H1 (cell line): ENCODE measurements around the gene POLE2. TPM values are rescaled to one million over a fixed set of nuclear protein-coding genes. Genes with fewer than 3 reads are reported as not detected.

Source experiments
- CTCF ChIA-PET: fragments of 300-600 bp; sonication (Branson Sonifier 250); formaldehyde crosslinking; loops from one replicate; lab custom pipeline; 2021; ENCODE audit not compliant: partially characterized antibody; lab: Charles Lee
- POLR2A ChIA-PET: fragments of 300-600 bp; sonication (Branson Sonifier 250); formaldehyde crosslinking; loops from one replicate; lab custom pipeline; 2021; ENCODE audit warnings: inconsistent platforms; ENCODE audit not compliant: partially characterized antibody; lab: Charles Lee
- DNase-seq, 2 experiments: peaks; one replicate each; pipeline versions ENCODE4 v3.0.0 to v3.0.0-alpha.2; 2010 to 2022; ENCODE audit warnings: low spot score in 2 of 2, low read depth in 1 of 2, mixed read lengths in 1 of 2
- FAIRE-seq: peaks from 2 replicates; lab custom pipeline; 2011; peaks lifted over from hg19 to GRCh38; lab: Jason Lieb, UNC
- H2AFZ ChIP-seq: 2 replicates; pipeline ENCODE4 v1.8.1; 2012; ENCODE audit warnings: low read length, inconsistent platforms
- H2AK5ac ChIP-seq: 2 replicates; pipeline ENCODE4 v1.6.1; 2013; ENCODE audit warnings: low read depth, low read length
- H2BK120ac ChIP-seq: replicated peaks from 2 replicates; pipeline ENCODE3; 2013; ENCODE audit warnings: low read depth, low read length, inconsistent platforms
- H2BK12ac ChIP-seq: 2 replicates; pipeline ENCODE4 v1.6.1; 2013; ENCODE audit warnings: low read depth, low read length
- H2BK15ac ChIP-seq: 2 replicates; pipeline ENCODE4 v1.6.1; 2013; ENCODE audit warnings: low read length
- H2BK20ac ChIP-seq: 2 replicates; pipeline ENCODE4 v1.6.1; 2013; ENCODE audit warnings: low read length
- H2BK5ac ChIP-seq: 2 replicates; pipeline ENCODE4 v1.6.1; 2013; ENCODE audit warnings: low read depth, low read length
- H3K14ac ChIP-seq: 2 replicates; pipeline ENCODE4 v1.6.1; 2013; ENCODE audit warnings: inconsistent platforms; ENCODE audit not compliant: insufficient read length
- H3K18ac ChIP-seq: 2 replicates; pipeline ENCODE4 v1.6.1; 2013; ENCODE audit warnings: low read length; ENCODE audit errors: extremely low read depth
- H3K23ac ChIP-seq: 2 replicates; pipeline ENCODE4 v1.6.1; 2013; ENCODE audit warnings: inconsistent platforms; ENCODE audit not compliant: insufficient read length
- H3K23me2 ChIP-seq: 2 replicates; pipeline ENCODE4 v1.6.1; 2013; ENCODE audit warnings: low read depth, low read length
- H3K27ac ChIP-seq: 2 replicates; pipeline ENCODE4 v1.6.1; 2011; ENCODE audit warnings: low read depth, low read length, inconsistent platforms
- H3K27me3 ChIP-seq, 4 experiments: replicated peaks in 1 of 4; 1 replicate in 1 of 4; 2 replicates in 3 of 4; pipeline versions ENCODE4 v1.6.1 to v1.8.1; 2011 to 2013; ENCODE audit warnings: low read length in 3 of 4, mild to moderate bottlenecking in 3 of 4, inconsistent platforms in 2 of 4, mixed read lengths in 2 of 4, moderate library complexity in 1 of 4; ENCODE audit not compliant: control insufficient read depth in 3 of 4, insufficient read depth in 3 of 4; ENCODE audit errors: extremely low read depth in 1 of 4
- H3K36me3 ChIP-seq, 4 experiments: 2 replicates each; pipeline versions ENCODE4 v1.6.1 to v1.8.1; 2011 to 2013; ENCODE audit warnings: mild to moderate bottlenecking in 4 of 4, low read length in 3 of 4, moderate library complexity in 2 of 4, control low read depth in 1 of 4, inconsistent platforms in 1 of 4; ENCODE audit not compliant: insufficient read depth in 4 of 4, control insufficient read depth in 2 of 4
- H3K4ac ChIP-seq: replicated peaks from 2 replicates; pipeline ENCODE3; 2013; ENCODE audit warnings: low read length, low read depth, mixed read lengths, inconsistent platforms; ENCODE audit not compliant: insufficient read length
- H3K4me1 ChIP-seq, 4 experiments: replicated peaks in 1 of 4; 1 replicate in 1 of 4; 2 replicates in 3 of 4; pipeline versions ENCODE4 v1.6.1 to v1.8.1; 2011 to 2013; ENCODE audit warnings: low read length in 3 of 4, inconsistent platforms in 2 of 4, mixed read lengths in 1 of 4; ENCODE audit not compliant: insufficient read depth in 4 of 4, control insufficient read depth in 3 of 4
- H3K4me2 ChIP-seq, 2 experiments: 2 replicates each; pipeline versions ENCODE4 v1.6.1 to v1.8.1; 2011 to 2013; ENCODE audit warnings: low read depth in 2 of 2, low read length in 2 of 2, control low read depth in 1 of 2, inconsistent platforms in 1 of 2, mild to moderate bottlenecking in 1 of 2; ENCODE audit not compliant: insufficient read depth in 1 of 2
- H3K4me3 ChIP-seq, 4 experiments: fragments of 200-600, 300-600 bp in 1 of 4; sonication (generic), shearing (Covaris generic), sonication (Bioruptor Twin) in 1 of 4; 2 replicates each; pipeline versions ENCODE4 v1.5.1 to v1.8.1; 2011 to 2016; ENCODE audit warnings: low read length in 4 of 4, low read depth in 3 of 4, control low read depth in 2 of 4, inconsistent platforms in 2 of 4, mild to moderate bottlenecking in 2 of 4, mixed read lengths in 1 of 4, moderate library complexity in 1 of 4; ENCODE audit not compliant: insufficient read depth in 2 of 4; ENCODE audit errors: extremely low read depth in 1 of 4
- H3K56ac ChIP-seq: replicated peaks from 2 replicates; pipeline ENCODE3; 2013; ENCODE audit warnings: low read depth, mild to moderate bottlenecking, mixed read lengths, low read length, inconsistent platforms; ENCODE audit not compliant: insufficient read length
- H3K79me1 ChIP-seq: 2 replicates; pipeline ENCODE4 v1.6.1; 2013; ENCODE audit warnings: low read depth, low read length, control low read depth
- H3K79me2 ChIP-seq, 2 experiments: 2 replicates each; pipeline versions ENCODE4 v1.6.1 to v1.8.1; 2012 to 2013; ENCODE audit warnings: low read length in 2 of 2, mild to moderate bottlenecking in 2 of 2, inconsistent platforms in 1 of 2; ENCODE audit not compliant: insufficient read depth in 2 of 2, control insufficient read depth in 1 of 2
- H3K9ac ChIP-seq, 4 experiments: replicated peaks in 1 of 4; 1 replicate in 1 of 4; 2 replicates in 3 of 4; pipeline versions ENCODE4 v1.6.1 to v1.8.1; 2011 to 2013; ENCODE audit warnings: low read depth in 3 of 4, low read length in 3 of 4, control low read depth in 2 of 4, mild to moderate bottlenecking in 2 of 4, moderate library complexity in 2 of 4, inconsistent platforms in 1 of 4; ENCODE audit errors: extremely low read depth in 1 of 4
- H3K9me3 ChIP-seq, 2 experiments: 2 replicates each; pipeline versions ENCODE4 v1.6.1 to v1.8.1; 2012 to 2013; ENCODE audit warnings: mild to moderate bottlenecking in 2 of 2, moderate library complexity in 2 of 2, control low read depth in 1 of 2, inconsistent platforms in 1 of 2, low read depth in 1 of 2, low read length in 1 of 2, mixed read lengths in 1 of 2; ENCODE audit not compliant: insufficient read depth in 2 of 2
- H4K20me1 ChIP-seq, 2 experiments: replicated peaks in 1 of 2; 2 replicates each; pipeline versions ENCODE3 to v1.8.1; 2011 to 2013; ENCODE audit warnings: inconsistent platforms in 2 of 2, low read length in 2 of 2, mild to moderate bottlenecking in 1 of 2; ENCODE audit not compliant: insufficient read depth in 2 of 2, control insufficient read depth in 1 of 2
- H4K5ac ChIP-seq: 2 replicates; pipeline ENCODE4 v1.6.1; 2013; ENCODE audit warnings: low read length, low read depth, mixed read lengths, inconsistent platforms; ENCODE audit not compliant: insufficient read length
- H4K8ac ChIP-seq: 2 replicates; pipeline ENCODE4 v1.8.0; 2013; ENCODE audit warnings: mild to moderate bottlenecking, moderate library complexity, low read length, inconsistent platforms; ENCODE audit not compliant: insufficient read depth; ENCODE audit errors: extremely low read depth
- H4K91ac ChIP-seq: replicated peaks from 2 replicates; pipeline ENCODE3; 2013; ENCODE audit warnings: low read length, mixed read lengths, inconsistent platforms; ENCODE audit not compliant: insufficient read length
- ASH2L ChIP-seq: fragments of 200-600, 300-600 bp; sonication (generic); IDR thresholded peaks from one replicate; pipeline ENCODE4 v1.7.1; 2017; ENCODE audit warnings: low read length
- BCL11A ChIP-seq, 2 experiments: IDR thresholded peaks; one replicate each; pipeline ENCODE4 v1.6.1; 2011; ENCODE audit warnings: low read depth in 2 of 2, low read length in 2 of 2, mild to moderate bottlenecking in 2 of 2
- BRCA1 ChIP-seq: IDR thresholded peaks from 2 replicates; pipeline ENCODE4 v1.6.1; 2012; ENCODE audit warnings: low read depth, low read length, improper control_type of control experiment
- CBX8 ChIP-seq: fragments of 300-800, 300-1000 bp; sonication (generic); IDR thresholded peaks from 2 replicates; pipeline ENCODE4 v1.7.1; 2016; ENCODE audit warnings: low read depth, low read length, borderline replicate concordance
- CHD2 ChIP-seq: IDR thresholded peaks from 2 replicates; pipeline ENCODE4 v1.6.1; 2012; ENCODE audit warnings: low read length, improper control_type of control experiment
- EGR1 ChIP-seq: IDR thresholded peaks from 2 replicates; pipeline ENCODE4 v1.6.1; 2011; ENCODE audit warnings: low read depth, low read length, borderline replicate concordance
- KDM1A ChIP-seq: fragments of 200-600, 300-600 bp; sonication (generic); IDR thresholded peaks from 2 replicates; pipeline ENCODE4 v1.7.1; 2016; ENCODE audit warnings: mild to moderate bottlenecking, low read length, borderline replicate concordance
- KDM4A ChIP-seq: IDR thresholded peaks from one replicate; pipeline ENCODE4 v1.7.1; 2012; ENCODE audit warnings: low read depth, mild to moderate bottlenecking, moderate library complexity, low read length, inconsistent platforms; ENCODE audit not compliant: severe bottlenecking
- KDM5A ChIP-seq: fragments of 200-600 bp; IDR thresholded peaks from 2 replicates; pipeline ENCODE4 v1.7.1; 2012; ENCODE audit warnings: mild to moderate bottlenecking, low read length, inconsistent platforms, mixed read lengths
- PHF8 ChIP-seq: fragments of 200-600 bp; sonication (generic); conservative IDR thresholded peaks from 2 replicates; pipeline ENCODE4 v1.7.1; 2012; ENCODE audit warnings: low read depth, mild to moderate bottlenecking, inconsistent platforms, low read length, moderate library complexity
- POLR2A ChIP-seq, 2 experiments: IDR thresholded peaks; 1 replicate in 1 of 2; 2 replicates in 1 of 2; pipeline ENCODE4 v1.6.1; 2011; ENCODE audit warnings: low read depth in 2 of 2, low read length in 2 of 2, mild to moderate bottlenecking in 2 of 2; ENCODE audit errors: control extremely low read depth in 1 of 2
- SIRT6 ChIP-seq: IDR thresholded peaks from one replicate; pipeline ENCODE4 v1.7.1; 2012; ENCODE audit warnings: low read length, inconsistent platforms
- TAF7 ChIP-seq: optimal IDR thresholded peaks from 2 replicates; pipeline ENCODE3; 2011; ENCODE audit warnings: low read depth, mild to moderate bottlenecking, inconsistent platforms, low read length, moderate library complexity, borderline replicate concordance
- ZNF274 ChIP-seq: IDR thresholded peaks from 2 replicates; pipeline ENCODE4 v1.7.0; 2012; ENCODE audit warnings: low read length, borderline replicate concordance; ENCODE audit errors: extremely low read depth
- WGBS, 2 experiments: shearing (Covaris generic) in 1 of 2; methylation state at CpG; one replicate each; pipeline versions ENCODE4 v1.1.6 to v1.1.7; 2013 to 2015; ENCODE audit warnings: low lambda C conversion rate in 2 of 2, mixed read lengths in 2 of 2, inconsistent platforms in 1 of 2, low coverage in 1 of 2, missing lambda C conversion rate in 1 of 2; ENCODE audit not compliant: insufficient replicate concordance in 2 of 2, insufficient coverage in 1 of 2, insufficient read length in 1 of 2; ENCODE audit errors: extremely low coverage in 1 of 2, missing lambda C conversion rate in 1 of 2; 5-methylcytosine and 5-hydroxymethylcytosine counted together
- polyA plus RNA-seq, 7 experiments: library from polyadenylated mRNA; depleted of rRNA in 3 of 7; stranded (reverse) in 5 of 7; unstranded in 2 of 7; fragments of >200 nt in 5 of 7; fragments of 200-250 nt in 2 of 7; gene quantifications; 1 replicate in 5 of 7; 2 replicates in 1 of 7; 4 replicates in 1 of 7; pipeline versions ENCODE4 v1.2.1 to v1.2.3, GENCODE V29; 2011 to 2013; ENCODE audit warnings: missing spikeins in 2 of 7, mixed read lengths in 2 of 7
- total RNA-seq: library from RNA; stranded (reverse); fragmentation: NEBNext Ultra II Directional; extraction: Animal tissue kit (Norgen Biotek cat#: 25700); gene quantifications from 2 replicates; pipeline ENCODE4 v1.2.1, GENCODE V29; 2021

POLE2 gene
- total and polyA plus RNA-seq, 2 of the 8 experiments (the other 6 are each of a cell fraction or from before 2014, with no cell fraction given) = 31.2 to 41.7 TPM

GRCh38 chr14:49653508-49653907 lies 34.5 kb downstream of the POLE2 start:
- no peak overlapping the region for H2BK5ac ChIP-seq

More at GRCh38 chr14:49653508-49653907, 34.5 kb downstream of the POLE2 start:
- H4K91ac ChIP-seq = no peak overlapping the region
- peaks cover 0 to 29% (median 7%) of the 10 kb centered on the region in 4 experiments; a peak in 6 of 8 replicates for H3K36me3 ChIP-seq
- no peaks in the 10 kb centered on the region for H3K27me3 ChIP-seq
- H2BK20ac ChIP-seq = no peak overlapping the region
- ChIA-PET CTCF (interaction anchor here (0.6 kb wide), 1 partner anchor 226 kb away, joined by 3 read pairs; no protein-coding TSS in a partner anchor), POLR2A (interaction anchor here (0.7 kb wide), 1 partner anchor 15 kb away, joined by 4 read pairs; no protein-coding TSS in a partner anchor)
- FAIRE-seq (no peak), DNase-seq (no peak)
- H3K23me2 ChIP-seq = no peaks in the 10 kb centered on the region
- H3K9me3 ChIP-seq = no peaks in the 10 kb centered on the region
- H3K4me3 ChIP-seq = no peak overlapping the region
- TF ChIP-seq BRCA1 (no peak), SIRT6 (no peak), PHF8 (no peak), KDM5A (no peak), CHD2 (no peak), BCL11A (IDR thresholded peaks at IDR 0.05; ENCODE audit: low read depth in 2 of 2, low read length in 2 of 2) (no peak), POLR2A (IDR thresholded peaks at IDR 0.05; ENCODE audit: control extremely low read depth in 1 of 2, low read depth in 2 of 2, low read length in 2 of 2) (no peak), CBX8 (no peak), KDM4A (no peak), KDM1A (no peak), EGR1 (no peak), ASH2L (no peak), TAF7 (no peak), ZNF274 (no peak)
- H2BK15ac ChIP-seq = no peak overlapping the region
- no peak overlapping the region for H3K56ac ChIP-seq
- no peak overlapping the region for H2BK12ac ChIP-seq
- H3K4me2 ChIP-seq = no peak overlapping the region
- H3K9ac ChIP-seq = no peak overlapping the region
- H3K18ac ChIP-seq = no peak overlapping the region
- H4K5ac ChIP-seq = no peak overlapping the region
- no peak overlapping the region for H3K23ac ChIP-seq
- H3K79me1 ChIP-seq = no peaks in the 10 kb centered on the region
- H2BK120ac ChIP-seq = no peak overlapping the region
- no peak overlapping the region for H2AK5ac ChIP-seq
- no peak overlapping the region for H4K8ac ChIP-seq
- H4K20me1 ChIP-seq = no peaks in the 10 kb centered on the region
- H3K4ac ChIP-seq = no peak overlapping the region
- H3K4me1 ChIP-seq = no peaks in the 10 kb centered on the region
- 91% methylated on average over 6 of the region's 6 CpGs; no CpG with 5 or more reads in 1 of the 2 experiments for WGBS, 2 experiments
- H3K27ac ChIP-seq = no peak overlapping the region
- no peak overlapping the region for H3K14ac ChIP-seq
- no peak overlapping the region for H2AFZ ChIP-seq
- no peaks in the 10 kb centered on the region for H3K79me2 ChIP-seq
